Epidermal melanocyte (primary cell): Measurements from ENCODE around the gene TP53I13.

Source experiments
- DNase-seq: peaks from one replicate; pipeline ENCODE4 v3.0.0; 2011; ENCODE audit warnings: low spot score; ENCODE audit not compliant: insufficient read length

The TP53I13 gene

DNA sequence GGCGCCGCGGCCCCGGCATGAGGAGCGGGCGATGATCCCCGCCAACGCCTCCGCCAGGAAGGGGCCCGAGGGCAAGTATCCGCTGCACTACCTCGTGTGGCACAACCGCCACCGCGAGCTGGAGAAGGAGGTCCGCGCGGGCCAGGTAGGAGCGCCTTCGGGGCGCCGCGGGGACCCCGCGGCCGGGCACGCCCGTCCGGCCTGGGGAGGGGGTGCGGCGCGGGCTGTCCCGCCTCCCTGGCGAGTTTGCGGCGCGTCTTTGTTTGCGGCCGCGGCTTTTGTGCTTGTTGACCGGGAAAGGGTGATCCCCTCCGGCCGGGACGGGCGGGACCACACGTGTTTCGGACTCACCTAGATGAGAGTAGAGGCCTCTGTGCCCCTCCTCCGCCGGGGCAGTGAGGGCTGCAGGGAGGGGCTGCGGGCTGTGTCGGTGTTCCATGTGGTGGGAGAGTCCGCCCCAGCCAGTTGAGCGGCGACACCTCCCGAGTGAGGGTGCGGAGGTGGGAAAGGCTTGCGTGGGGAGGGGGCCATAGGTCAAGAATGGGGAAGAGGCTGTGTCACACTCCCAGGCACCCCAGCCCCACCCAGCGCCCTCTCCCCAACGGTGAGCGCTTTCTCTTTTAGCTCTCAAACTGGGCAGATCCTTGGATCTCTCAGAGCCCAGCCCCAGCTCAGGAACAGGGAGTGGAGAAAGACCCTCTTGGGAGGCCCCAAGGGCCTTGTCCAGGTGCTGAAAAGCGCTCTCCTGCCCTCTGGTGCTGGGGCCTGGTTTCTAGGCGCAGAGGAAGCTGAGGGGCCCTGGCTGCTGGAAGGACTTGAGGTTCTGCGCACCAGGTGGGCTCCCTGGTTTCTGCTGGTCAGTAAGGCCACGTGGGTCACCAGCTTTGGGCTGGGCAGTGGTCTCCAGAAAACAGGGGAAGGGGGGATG, 25.4 kb downstream of the TP53I13 start:
- DNase-seq: no peak

DNA sequence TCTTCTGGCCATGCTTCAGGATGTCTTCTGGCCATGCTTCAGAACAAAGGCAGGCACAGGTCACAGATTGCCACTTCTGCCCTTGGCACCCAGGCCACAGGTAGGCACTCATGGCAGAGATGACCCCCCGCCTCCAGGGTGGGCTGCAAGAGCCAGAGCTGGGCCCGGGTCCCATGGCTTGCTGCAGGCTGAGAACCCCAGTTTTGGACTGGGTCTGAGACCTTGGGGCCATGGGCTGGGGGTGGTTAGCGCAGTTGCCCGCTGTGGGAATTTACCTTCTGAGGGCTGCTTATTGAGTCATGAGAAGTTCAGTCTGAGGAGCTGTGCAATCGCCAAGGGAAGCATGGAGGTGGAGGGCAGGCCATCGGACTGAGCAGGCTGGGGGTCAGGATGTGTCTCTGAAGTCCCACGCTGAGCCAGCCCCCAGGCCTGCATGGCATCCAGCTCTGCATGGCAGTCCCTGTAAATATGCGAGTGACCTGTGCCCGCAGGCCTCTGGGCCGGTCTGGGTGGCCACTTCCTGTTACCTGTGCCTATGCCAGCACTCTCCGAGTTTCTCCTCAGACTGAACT, 26.1 kb downstream of the TP53I13 start:
- DNase-seq: no peak

DNA sequence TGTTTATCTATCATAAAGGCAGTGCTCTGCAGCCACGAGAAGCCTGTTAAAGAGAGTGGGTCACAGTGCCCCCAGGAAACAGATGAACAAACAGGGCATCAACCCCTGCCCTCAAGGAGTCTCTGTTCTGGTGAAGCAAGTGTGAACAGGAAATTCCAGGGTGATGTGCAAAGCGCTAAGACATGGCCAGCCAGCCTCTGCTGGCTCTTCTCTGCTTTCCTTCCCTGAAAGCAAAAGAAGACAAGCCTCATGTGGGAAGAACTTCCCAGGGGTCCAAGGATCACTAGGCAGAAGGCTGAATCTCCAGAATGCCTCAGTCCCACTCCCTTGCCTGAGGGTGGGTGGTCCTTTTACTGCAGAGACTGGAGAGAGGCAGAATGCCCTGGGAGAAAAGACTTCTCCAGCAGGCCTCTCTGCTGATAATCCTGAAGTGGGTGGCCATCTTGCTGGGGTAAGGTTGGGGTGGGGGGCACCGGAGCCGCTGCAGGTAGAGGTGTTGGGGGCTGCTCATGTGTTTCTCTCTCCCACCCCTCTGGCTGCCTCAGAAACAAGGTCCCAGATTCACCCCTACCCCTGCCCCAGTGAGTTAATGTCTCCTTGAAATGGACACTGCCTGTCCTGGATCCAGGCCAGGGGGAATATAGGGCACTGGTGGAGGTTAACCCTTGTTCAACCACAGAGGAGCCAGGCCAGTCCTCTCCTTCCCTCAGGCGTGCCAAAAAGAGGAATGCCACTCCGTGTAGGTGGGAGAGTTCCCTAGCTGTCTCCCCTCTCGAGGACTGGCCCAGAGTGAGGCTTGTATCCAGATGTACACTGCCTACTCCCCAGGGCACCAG, 26.8 kb downstream of the TP53I13 start:
- DNase-seq: no peak

DNA sequence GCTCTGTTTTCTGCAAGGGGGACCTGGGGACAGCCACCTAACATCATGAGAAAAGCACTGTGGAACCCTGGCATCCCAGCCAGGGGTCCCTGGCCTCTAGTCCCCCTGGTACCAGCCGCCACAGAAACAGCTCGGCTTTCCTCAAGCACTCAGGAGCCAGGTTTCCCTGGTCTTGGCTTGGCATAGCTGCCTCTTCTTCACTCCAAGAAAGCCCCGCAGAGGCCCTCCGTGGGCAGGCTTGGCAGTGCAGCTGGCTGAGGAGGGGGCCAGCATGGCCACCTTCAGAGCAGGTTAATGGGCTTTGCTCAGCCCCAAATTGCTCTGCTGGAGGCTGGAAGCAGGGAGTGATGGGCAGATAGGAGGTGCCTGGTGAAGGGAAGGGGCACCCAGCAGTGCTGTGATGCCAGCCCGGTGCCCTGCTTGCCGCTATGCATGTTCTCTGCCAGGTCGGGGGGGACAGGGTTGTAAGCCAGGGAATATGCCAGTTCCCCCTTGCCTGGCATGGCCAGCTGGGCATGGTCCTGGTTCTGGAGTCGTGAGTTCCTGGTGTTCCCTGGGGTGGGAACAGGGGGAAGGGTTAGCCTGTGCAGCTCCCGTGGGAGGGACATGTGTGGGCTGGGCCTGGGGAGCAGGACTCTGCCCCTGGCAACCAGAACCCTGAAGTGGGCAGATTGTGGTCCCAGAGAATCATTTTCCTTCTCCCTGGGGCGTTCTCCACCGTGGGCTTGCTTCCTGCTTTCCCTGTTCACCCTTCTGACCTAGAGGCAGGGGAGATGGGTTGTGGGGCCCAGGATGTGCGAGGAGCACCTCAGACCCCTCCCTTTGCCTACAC, 27.7 kb downstream of the TP53I13 start:
- no peak for DNase-seq

DNA sequence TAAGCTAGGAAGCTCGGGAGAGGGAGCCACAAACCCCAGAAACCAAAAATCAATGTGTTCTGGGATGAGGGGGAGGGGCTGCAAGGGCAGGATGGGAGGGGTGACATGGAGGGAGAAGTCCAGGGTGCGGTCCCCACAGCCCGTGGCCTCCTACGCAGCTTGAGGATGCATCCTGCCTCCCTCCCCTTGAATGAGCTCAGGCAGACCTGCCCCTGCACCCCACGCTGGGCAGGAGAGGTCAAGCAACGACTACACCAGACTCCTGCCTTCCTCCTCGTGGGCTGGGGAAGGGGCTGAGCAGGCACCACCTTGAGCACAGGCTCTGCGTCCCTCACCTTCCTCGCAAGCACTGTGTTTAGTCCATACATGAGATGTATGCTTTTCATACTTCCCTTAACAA, 28.3 kb downstream of the TP53I13 start:
- DNase-seq: no peak

DNA sequence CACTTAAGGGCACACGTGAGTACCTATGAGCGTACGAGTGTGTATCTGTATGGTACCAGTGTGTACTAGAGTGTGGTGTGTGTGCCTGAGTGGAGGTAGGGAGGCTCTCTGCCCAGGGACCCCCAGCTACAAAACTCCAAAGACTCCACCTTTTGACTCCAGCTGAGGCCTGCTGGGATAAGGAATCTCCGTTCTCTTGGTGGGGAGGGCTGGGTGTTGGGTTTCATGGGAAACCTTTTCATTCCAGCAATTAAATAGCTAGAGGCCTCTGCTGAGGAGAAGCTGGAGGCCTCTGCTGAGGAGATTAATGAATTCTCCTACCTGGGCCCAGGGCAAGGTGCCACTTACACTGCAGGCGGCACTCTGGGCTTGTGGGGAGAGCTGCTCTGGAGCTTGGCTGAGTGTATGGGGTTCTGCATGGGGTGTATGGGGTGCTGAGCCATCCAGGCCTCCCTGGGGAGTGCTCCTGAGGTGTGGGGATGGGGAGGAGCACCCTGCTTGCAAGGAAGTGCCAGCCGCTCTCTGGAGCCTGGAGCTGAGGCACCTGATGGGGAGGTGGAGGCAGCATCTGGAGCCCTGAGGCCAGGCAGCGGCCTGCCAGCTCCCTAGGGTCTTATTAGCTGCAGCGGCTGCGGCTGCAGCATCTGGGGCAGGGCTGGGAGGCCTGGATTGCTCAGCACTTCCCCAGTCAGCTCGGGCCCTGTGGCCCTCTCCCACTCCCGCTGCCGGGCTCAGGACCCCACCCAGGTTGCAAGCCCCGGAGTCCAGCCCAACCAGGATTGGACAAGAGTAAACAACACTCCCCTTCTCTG, 29.1 kb downstream of the TP53I13 start:
- DNase-seq: no peak

DNA sequence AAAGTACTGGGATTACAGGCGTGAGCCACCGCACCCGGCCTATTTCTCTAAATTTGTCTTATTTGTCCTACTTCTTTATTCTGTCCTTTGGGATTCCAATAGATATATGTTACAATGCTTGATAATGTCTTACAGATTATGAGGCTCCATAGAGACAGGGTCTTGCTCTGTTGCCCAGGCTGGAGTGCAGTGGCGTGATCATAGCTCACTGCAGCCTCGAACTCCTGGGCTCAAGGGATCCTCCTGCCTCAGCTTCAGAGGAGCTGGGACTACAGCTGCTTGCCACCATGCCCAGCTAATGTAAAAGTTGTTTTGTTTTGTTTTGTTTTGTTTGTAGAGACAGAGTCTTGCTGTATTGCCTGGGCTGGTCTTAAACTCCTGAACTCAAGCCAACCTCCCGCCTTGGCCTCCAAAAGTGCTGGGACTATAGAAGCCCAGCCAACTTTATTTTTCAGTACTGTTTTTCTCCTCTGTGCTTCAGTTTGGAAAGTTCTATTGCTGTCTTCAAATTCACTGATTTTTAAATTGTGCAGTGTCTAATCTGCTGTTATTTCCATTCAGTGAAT, 34.7 kb downstream of the TP53I13 start:
- DNase-seq: no peak

DNA sequence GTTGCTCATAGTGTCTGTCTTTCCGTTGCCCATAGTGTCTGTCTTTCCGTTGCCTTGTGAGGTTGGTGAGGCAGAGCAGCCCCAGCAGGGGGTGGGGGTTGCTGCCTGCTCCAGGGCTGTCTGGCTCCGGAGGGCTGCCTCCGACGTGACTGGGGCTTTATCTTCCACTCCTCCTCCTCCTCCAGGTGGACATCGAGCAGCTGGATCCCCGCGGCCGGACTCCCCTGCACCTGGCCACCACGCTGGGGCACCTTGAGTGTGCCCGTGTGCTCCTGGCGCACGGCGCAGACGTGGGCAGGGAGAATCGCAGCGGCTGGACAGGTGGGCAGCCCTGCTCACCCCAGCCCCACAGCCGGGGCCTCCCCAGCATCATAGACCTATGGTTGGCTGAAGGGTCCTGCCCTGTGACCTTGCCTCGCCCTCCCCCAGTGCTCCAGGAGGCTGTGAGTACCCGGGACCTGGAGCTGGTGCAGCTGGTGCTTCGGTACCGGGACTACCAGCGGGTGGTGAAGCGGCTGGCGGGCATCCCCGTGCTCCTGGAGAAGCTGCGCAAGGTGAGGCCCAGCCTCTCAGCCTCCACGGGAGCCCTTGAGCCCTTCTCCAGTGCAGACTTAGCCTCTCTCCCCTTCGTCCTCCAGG, 39.2 kb downstream of the TP53I13 start:
- no peak for DNase-seq

DNA sequence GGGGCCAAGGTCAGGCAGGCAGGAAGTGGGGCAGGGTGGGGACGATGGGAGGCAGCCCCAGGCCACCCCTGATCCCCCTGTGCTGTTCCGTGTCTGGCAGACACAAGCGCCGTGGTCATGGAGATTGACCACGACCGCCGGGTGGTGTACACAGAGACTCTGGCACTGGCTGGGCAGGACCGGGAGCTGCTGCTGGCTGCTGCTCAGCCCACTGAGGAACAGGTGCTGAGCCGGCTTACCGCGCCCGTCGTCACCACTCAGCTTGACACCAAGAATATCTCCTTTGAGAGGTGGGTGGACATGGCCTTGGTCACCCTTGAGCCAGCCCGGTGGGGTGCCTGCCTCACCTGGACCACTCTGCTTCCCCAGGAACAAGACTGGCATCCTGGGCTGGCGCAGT, 40.5 kb downstream of the TP53I13 start:
- no peak for DNase-seq

DNA sequence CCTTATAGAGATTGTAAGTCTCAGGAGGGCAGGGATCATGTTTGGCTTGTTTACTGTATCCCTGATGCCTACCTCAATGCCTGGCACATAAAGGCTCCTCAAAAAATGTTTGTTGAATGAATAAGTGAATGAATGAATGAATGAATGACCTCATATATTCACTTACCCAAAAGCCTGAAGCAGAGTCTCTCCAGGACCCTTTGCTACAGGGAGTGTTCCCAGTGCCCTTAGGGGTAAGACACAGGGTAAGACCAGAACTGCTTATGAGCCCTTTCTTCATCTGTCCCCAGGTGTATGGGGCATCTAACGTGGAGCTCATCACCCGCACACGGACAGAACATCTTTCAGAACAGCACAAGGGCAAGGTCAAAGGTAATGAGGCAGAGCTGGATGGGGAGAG, 41.9 kb downstream of the TP53I13 start:
- DNase-seq: no peak

DNA sequence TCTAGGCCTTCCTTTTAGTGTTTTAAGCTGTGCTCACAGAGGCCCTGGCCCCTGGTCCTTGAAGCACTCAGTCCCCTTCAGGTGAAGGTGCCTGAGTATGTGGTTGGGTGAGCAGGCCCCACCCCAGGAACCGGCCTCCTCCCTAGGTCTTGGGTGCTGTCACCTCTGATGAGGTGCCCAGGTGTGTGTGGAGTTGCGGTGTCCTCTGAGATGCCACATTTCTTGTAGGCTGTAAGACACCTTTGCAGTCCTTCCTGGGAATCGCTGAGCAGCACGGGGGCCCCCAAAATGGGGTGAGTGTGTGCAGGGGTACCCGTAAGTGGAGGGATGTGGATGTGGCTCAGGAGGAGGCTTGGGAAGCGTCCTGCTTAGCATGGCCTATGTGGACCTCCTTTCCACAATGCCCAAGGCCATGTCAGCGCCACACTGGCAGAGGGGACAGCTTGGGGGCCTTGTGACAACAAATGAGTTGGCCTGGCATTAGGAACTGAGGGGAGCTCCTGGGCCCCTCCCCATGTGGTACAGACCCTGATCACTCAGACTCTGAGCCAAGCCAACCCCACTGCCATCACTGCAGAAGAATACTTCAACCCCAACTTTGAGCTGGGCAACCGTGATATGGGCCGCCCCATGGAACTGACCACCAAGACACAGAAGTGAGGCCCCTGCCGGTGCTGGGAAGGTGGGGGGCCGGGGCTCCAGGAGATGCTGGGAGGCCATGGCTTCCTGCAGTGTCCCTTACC, 43.0 kb downstream of the TP53I13 start:
- no peak for DNase-seq

DNA sequence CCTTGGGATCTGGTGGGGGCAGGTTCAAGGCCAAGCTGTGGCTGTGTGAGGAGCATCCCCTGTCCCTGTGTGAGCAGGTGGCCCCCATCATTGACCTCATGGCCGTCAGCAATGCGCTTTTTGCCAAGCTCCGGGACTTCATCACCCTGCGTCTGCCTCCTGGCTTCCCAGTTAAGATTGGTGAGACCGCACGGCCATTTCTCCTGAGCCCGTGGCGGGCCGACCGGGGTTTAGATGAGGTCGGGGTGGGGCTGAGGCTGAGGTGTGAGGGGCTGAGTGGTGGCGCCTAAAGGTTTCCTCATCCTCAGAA, 43.5 kb downstream of the TP53I13 start:
- DNase-seq: no peak

DNA sequence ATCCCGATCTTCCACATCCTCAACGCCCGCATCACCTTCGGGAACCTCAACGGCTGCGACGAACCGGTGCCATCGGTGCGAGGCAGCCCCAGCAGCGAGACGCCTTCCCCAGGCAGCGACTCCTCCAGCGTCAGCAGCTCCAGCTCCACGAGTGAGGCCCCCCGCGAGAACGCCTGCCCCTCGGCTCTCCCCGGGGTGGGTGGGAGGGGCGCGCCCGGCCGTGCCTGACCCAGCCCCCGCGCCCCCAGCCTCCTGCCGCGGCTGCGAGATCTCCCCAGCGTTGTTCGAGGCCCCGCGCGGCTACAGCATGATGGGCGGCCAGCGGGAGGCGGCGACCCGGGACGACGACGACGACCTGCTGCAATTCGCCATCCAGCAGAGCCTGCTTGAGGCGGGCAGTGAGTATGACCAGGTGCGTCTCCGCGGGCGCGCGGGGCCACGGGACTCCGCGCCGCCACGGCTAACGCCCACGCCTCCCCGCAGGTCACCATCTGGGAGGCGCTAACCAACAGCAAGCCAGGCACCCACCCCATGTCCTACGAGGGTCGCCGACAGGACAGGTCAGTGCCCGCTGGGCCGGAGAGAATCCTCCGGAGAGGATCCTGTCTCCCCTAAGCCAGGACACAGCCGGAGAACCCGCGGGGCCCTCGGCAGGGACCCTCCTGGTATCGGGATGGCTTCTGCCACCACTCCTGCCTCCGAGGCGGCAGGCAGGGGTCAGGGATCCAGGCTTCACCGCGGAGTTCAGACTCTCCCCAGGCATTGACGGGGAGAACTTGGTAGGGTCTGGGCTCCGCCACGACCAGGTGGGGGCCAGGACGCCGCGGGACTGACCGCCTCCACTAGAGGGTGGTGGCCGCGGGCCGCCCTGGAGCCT, 44.1 kb downstream of the TP53I13 start:
- DNase-seq: no peak

DNA sequence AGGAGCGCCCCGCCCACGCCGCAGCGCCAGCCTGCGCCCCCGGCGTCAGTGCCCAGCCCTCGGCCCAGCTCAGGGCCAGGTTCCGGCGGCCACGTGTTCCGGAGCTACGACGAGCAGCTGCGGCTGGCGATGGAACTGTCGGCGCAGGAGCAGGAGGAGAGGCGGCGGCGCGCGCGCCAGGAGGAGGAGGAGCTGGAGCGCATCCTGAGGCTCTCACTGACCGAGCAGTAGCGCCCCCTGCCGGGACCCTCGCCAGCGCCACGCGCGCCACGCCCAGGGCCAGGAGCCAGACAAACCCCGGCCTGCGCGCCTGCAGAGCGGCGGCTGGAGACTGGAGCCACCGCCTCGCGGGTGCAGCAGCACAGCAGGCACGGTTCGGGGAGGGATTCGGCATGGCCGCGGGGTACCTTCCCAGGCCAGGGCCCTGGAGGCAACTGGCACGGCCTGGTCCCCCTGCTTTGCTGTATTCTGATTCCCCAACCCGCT, 44.9 kb downstream of the TP53I13 start:
- DNase-seq: peak; percentile 60

DNA sequence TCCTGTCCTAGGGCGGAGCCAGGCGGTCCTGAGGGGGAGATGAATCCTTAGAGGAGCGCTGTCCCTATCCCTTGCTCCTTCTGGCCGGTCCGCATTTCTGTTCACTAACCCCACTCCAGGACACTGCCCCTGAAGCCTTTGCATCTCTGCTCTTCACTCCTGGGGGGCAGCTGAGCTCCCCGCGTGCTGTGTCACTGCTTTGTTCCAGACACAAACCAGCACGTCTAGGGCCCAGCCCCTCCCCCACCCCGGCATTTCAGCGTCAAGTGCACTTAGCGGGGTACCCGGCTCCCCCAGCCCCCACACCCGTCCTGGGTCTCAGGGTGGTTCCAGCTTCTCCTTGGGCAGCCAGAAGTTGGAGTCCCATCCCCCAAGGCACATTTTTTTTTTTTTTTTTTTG, 45.4 kb downstream of the TP53I13 start:
- DNase-seq: no peak

DNA sequence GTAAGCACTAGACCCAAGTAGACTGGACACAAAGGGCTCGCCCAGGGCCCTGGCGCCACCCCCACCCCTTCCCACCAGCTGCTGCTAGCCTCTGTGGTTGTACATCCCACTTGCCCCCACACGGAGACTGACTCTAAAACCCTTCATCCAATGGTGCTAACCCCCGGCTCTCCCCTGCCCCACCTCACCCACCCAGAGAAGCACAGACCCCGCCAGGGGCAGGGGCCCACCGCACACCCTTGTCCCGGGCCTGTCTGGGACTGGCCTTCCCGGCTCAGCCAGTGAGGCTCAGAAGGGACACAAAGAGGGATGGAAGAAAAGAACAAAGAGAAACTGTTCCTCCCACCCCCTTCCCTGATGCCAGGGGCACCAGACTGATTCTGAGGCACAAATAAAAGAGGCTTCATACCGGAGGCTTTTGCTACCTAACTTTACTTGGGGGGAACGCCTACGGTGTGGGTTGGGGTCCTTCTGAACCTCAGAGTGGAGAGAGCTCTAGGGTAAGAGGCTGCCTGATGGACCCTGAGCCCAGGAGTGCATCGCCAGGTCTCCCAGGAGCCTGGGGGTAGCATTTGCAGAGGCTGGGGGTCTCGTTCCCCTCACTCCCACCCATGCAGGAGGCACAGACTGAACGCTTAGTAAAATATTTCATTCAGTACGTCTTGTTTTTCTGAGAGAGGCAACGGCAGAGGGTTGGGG, 46.0 kb downstream of the TP53I13 start:
- no peak for DNase-seq

DNA sequence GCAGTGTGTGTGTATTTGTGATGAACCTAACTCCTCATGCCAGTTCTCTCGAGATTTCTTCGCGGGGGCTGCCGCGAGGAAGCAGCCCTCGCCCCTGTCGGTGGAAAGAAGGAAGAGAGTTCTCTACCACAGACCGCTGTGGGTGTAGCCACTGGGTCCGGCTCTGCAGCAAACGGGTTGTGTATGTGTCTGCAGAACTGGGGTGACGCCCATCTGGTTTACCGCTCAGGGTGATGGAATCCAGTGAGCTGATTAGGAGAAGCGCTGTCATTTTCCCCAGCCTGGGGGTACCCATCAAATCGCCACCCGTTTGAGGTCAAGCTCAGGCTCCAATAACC, 46.5 kb downstream of the TP53I13 start:
- no peak for DNase-seq
